ENCODE results near the gene RPS19. TPM values are rescaled to one million over a fixed set of nuclear protein-coding genes. Genes with fewer than 3 reads are reported as not detected.

RPS19 gene
- polyA plus RNA-seq, 1 donor (not counting 4 experiments of a cell fraction or from before 2014, with no cell fraction given), result 2,290 TPM

DNA sequence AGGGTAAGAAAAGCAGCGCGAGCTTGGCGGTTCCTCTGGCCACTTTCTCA lies 15.2 kb upstream of the RPS19 start, which contains the start of gene DMRTC2:
Gene DMRTC2, plus strand, starts transcription at position 42 of the 50 bp plus-strand sequence. CDS start 2,387 bp downstream, outside the sequence.
- H3K79me2 ChIP-seq (ENCODE audit: control insufficient read depth, insufficient read depth, low read length), result no peaks in the 10 kb centered on the region
- H3K27me3 ChIP-seq (ENCODE audit: control insufficient read depth, extremely low read depth, insufficient read depth, low read length), result no peaks in the 10 kb centered on the region
- TF ChIP-seq, protein P1, sequence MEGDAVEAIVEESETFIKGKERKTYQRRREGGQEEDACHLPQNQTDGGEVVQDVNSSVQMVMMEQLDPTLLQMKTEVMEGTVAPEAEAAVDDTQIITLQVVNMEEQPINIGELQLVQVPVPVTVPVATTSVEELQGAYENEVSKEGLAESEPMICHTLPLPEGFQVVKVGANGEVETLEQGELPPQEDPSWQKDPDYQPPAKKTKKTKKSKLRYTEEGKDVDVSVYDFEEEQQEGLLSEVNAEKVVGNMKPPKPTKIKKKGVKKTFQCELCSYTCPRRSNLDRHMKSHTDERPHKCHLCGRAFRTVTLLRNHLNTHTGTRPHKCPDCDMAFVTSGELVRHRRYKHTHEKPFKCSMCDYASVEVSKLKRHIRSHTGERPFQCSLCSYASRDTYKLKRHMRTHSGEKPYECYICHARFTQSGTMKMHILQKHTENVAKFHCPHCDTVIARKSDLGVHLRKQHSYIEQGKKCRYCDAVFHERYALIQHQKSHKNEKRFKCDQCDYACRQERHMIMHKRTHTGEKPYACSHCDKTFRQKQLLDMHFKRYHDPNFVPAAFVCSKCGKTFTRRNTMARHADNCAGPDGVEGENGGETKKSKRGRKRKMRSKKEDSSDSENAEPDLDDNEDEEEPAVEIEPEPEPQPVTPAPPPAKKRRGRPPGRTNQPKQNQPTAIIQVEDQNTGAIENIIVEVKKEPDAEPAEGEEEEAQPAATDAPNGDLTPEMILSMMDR (optimal IDR thresholded peaks at IDR 0.05 in 1 of 3, IDR thresholded peaks at IDR 0.05 in 1 of 3, conservative IDR thresholded peaks at IDR 0.05 in 1 of 3; ENCODE audit: extremely low read depth in 1 of 3, insufficient read depth in 2 of 3, low read length in 3 of 3), result no peak
- H3K27ac ChIP-seq (ENCODE audit: control insufficient read depth, insufficient read depth, low read length), result no peak within 1 kb of the TSS
- H4K20me1 ChIP-seq (ENCODE audit: control insufficient read depth, extremely low read depth, insufficient read depth, low read length), result no peaks in the 10 kb centered on the region
- H2AFZ ChIP-seq (ENCODE audit: control insufficient read depth, low read length), result no peak within 1 kb of the TSS
- H3K4me1 ChIP-seq (ENCODE audit: control insufficient read depth, extremely low read depth, insufficient read depth, low read length), result no peaks in the 10 kb centered on the region
- no peak within 1 kb of the TSS for H3K9ac ChIP-seq (ENCODE audit: control insufficient read depth, extremely low read depth, insufficient read depth, low read length)
- H3K9me1 ChIP-seq (ENCODE audit: control insufficient read depth, extremely low read depth, insufficient read depth, low read length), result no peaks in the 10 kb centered on the region
- no peak for DNase-seq (ENCODE audit: low read depth, low spot score)
- no peak for FAIRE-seq
- dilution Hi-C loops (cut with MboI; ENCODE audit: extremely low pct_ligation_motif_present, low sequenced_read_pairs), result no loop called here
- H3K9me3 ChIP-seq (ENCODE audit: control insufficient read depth, low read depth, low read length), result no peaks in the 10 kb centered on the region
- H3K36me3 ChIP-seq (ENCODE audit: control insufficient read depth in 2 of 2, extremely low read depth in 1 of 2, insufficient read depth in 2 of 2, low read length in 2 of 2), result no peaks in the 10 kb centered on the region
- H3K4me2 ChIP-seq (ENCODE audit: control insufficient read depth, extremely low read depth, insufficient read depth, low read depth, low read length), result no peak within 1 kb of the TSS
- H3K4me3 ChIP-seq (ENCODE audit: control insufficient read depth in 2 of 3, extremely low read depth in 1 of 3, insufficient read depth in 2 of 3, low read depth in 1 of 3, low read length in 3 of 3), result no peak within 1 kb of the TSS

DNA sequence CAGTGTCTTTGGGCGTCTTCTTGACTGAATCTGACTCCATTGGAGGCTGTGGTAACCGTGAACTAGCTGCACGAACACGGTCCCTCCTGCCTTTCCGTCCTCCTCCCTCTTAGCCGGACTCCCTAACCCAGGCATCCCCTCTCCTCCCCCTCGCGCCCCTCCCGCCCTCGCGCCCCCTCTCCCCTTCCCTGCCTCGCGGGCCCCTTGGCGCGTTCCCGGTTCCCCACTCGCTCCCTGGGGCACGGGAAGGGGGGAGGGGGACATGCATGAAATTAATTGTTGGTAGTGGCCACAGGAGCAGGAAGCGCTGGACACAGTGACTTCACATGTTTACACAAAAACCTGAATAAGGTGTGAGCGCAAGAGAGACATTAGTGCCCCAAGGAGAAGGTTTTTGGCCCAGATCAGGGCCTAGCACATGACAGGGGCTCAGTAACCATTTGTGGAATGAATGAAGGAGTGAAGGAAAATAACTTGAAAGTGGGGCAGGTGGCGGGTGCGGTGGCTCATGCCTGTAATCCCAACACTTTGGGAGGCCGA lies 14.9 kb upstream of the RPS19 start:
- H3K79me2 ChIP-seq (ENCODE audit: control insufficient read depth, insufficient read depth, low read length), result no peaks in the 10 kb centered on the region
- H3K9me3 ChIP-seq (ENCODE audit: control insufficient read depth, low read depth, low read length), result no peaks in the 10 kb centered on the region
- no peak overlapping the region for H3K4me3 ChIP-seq (ENCODE audit: control insufficient read depth in 2 of 3, extremely low read depth in 1 of 3, insufficient read depth in 2 of 3, low read depth in 1 of 3, low read length in 3 of 3)
- dilution Hi-C loops (cut with MboI; ENCODE audit: extremely low pct_ligation_motif_present, low sequenced_read_pairs), result no loop called here
- no peak for DNase-seq (ENCODE audit: low read depth, low spot score)
- no peak overlapping the region for H3K27ac ChIP-seq (ENCODE audit: control insufficient read depth, insufficient read depth, low read length)
- TF ChIP-seq, protein P1 (optimal IDR thresholded peaks at IDR 0.05 in 1 of 3, IDR thresholded peaks at IDR 0.05 in 1 of 3, conservative IDR thresholded peaks at IDR 0.05 in 1 of 3; ENCODE audit: extremely low read depth in 1 of 3, insufficient read depth in 2 of 3, low read length in 3 of 3), result no peak
- no peak for TF ChIP-seq EZH2 (IDR thresholded peaks at IDR 0.05; ENCODE audit: low read length)
- H4K20me1 ChIP-seq (ENCODE audit: control insufficient read depth, extremely low read depth, insufficient read depth, low read length), result no peaks in the 10 kb centered on the region
- FAIRE-seq, result no peak
- no peak overlapping the region for H3K4me2 ChIP-seq (ENCODE audit: control insufficient read depth, extremely low read depth, insufficient read depth, low read depth, low read length)
- no peak overlapping the region for H2AFZ ChIP-seq (ENCODE audit: control insufficient read depth, low read length)
- peaks cover under 1% of the 10 kb centered on the region for H3K27me3 ChIP-seq (ENCODE audit: control insufficient read depth, extremely low read depth, insufficient read depth, low read length)
- H3K4me1 ChIP-seq (ENCODE audit: control insufficient read depth, extremely low read depth, insufficient read depth, low read length), result no peaks in the 10 kb centered on the region
- no peak overlapping the region for H3K9ac ChIP-seq (ENCODE audit: control insufficient read depth, extremely low read depth, insufficient read depth, low read length)
- H3K36me3 ChIP-seq (ENCODE audit: control insufficient read depth in 2 of 2, extremely low read depth in 1 of 2, insufficient read depth in 2 of 2, low read length in 2 of 2), result no peaks in the 10 kb centered on the region
- H3K9me1 ChIP-seq (ENCODE audit: control insufficient read depth, extremely low read depth, insufficient read depth, low read length), result no peaks in the 10 kb centered on the region

Measured in keratinocyte (primary cell).